MM.1S (cell line): Measurements from ENCODE around the gene SSUH2.

ENCODE experiments used
- EZH2 ChIP-seq: fragments of 300-600 bp; sonication (generic); optimal IDR thresholded peaks from 2 replicates; pipeline ENCODE3; 2017; ENCODE audit warnings: low read depth, mild to moderate bottlenecking, antibody characterized with exemption, low read length, mixed read lengths
- TF ChIP-seq, protein P1 (sequence below): fragments of 300-600 bp; sonication (generic); IDR thresholded peaks from 2 replicates; pipeline ENCODE4 v1.5.1; 2016; ENCODE audit warnings: antibody characterized with exemption, low read length, mixed read lengths

DNA sequence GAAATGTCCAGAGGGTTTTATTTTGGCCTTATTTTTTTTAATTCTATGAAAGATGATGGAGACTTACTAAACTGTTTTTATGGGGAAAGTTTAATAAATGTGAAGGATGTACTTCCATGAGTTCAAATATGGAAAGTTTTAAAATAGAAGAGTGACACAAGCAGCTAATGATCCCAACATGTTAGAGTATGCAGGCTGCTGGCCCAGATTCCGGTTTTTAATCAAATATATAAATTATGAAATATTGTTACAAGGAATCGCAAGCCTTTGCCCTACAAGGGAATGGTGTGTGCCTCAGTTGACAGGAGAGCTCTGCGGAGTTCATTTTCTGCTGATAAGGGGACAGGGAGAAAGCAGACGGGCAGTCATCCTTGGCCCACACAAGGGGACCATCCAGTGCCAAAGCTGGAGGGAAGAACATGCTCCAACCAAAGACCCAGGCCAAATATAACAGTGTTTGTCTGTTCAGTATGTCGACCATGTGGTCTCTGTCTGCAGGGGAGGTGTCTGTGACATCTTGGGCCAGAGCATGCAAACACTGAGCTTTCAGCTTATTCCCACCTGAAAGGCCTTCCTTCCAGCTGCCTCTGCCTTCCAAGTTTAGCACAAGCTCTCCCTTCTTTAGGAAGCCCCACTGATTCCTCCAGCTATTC is 69.8 kb downstream of the SSUH2 start:
- TF ChIP-seq, protein P1, sequence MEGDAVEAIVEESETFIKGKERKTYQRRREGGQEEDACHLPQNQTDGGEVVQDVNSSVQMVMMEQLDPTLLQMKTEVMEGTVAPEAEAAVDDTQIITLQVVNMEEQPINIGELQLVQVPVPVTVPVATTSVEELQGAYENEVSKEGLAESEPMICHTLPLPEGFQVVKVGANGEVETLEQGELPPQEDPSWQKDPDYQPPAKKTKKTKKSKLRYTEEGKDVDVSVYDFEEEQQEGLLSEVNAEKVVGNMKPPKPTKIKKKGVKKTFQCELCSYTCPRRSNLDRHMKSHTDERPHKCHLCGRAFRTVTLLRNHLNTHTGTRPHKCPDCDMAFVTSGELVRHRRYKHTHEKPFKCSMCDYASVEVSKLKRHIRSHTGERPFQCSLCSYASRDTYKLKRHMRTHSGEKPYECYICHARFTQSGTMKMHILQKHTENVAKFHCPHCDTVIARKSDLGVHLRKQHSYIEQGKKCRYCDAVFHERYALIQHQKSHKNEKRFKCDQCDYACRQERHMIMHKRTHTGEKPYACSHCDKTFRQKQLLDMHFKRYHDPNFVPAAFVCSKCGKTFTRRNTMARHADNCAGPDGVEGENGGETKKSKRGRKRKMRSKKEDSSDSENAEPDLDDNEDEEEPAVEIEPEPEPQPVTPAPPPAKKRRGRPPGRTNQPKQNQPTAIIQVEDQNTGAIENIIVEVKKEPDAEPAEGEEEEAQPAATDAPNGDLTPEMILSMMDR, result no peak
- no peak for TF ChIP-seq EZH2
